GM18951 (cell line): ENCODE data around the gene FSTL4.

Experiments
- POLR2A ChIP-seq: IDR thresholded peaks from 4 replicates; pipeline ENCODE4 v1.6.1; 2011; ENCODE audit warnings: mild to moderate bottlenecking; ENCODE audit not compliant: insufficient read length, insufficient read depth; ENCODE audit errors: extremely low read depth
- in situ Hi-C: fragments of 300-500 bp; cut with MboI; formaldehyde crosslinking; loops from one replicate; pipeline ENCODE4 v1.12.0; 2022; ENCODE audit warnings: low sequenced_read_pairs, mixed read lengths, inconsistent platforms; ENCODE audit not compliant: unreplicated experiment

FSTL4 gene

DNA sequence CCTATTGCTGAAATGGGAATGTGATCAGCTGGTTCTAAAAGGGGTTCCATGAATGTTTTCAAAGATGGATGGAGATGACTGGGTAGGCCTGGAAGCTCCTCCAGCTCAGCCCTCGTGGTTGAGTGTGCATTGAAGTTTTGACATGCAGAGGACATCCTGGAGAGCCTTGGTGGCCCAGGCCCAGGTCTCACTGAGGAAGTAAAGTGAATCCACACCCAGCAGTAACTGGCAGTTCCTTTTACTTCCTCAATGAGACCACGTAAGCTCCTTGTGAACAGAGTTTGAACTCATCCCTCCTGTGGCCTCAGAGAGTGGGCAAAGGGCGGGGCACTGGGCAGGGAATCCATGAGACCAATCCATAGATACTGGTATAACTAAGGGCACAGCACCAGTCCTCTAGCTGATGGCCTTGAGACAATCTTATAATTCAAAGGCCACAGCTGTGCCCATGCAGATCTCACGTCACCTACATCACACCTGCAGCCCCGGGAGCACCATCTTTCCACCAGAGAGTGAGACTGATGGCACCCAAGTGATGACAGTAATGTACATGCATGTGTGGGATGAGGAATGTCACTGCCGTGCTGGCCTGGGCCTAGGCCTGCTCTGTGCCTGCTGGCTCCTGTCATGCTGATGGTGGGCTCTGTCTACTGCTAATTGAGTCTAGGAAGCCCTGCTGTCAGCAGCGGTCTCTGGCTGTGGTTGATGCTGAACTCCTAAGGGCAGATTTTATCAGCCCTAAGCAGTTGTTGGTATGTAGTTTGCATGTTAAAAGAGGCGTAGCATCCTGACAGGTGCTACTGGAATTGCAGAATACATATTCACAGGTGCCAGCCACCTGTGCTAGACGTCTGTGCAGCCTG lies 257.8 kb downstream of the FSTL4 start:
- in situ Hi-C loops, result no loop called here
- no peak for TF ChIP-seq POLR2A

DNA sequence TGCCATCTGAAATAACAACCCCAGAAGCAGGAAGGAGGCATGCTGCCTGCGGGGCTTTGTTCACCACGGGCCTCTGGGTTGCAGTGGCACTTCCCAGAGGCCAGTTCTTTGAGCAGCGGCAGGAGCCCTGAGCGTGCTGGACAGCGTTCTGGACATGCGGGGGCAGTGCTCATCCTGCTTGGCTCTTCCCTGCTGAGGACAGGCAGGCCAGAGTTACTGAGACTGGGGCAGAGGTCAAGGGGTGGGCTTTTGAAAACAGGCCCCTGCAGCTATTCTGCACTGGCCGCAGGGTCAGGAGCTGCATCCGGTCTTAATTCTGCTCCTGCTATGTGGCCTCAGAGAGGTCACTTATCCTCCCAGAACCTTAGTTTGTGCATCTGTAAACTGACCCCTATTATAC lies 258.6 kb downstream of the FSTL4 start:
- TF ChIP-seq POLR2A, result no peak
- in situ Hi-C loops, result no loop called here

- TF ChIP-seq POLR2A, result no peak
- in situ Hi-C loops, result no loop called here
Observed at GRCh38 chr5:133348406-133348805, 263.9 kb downstream of the FSTL4 start.

DNA sequence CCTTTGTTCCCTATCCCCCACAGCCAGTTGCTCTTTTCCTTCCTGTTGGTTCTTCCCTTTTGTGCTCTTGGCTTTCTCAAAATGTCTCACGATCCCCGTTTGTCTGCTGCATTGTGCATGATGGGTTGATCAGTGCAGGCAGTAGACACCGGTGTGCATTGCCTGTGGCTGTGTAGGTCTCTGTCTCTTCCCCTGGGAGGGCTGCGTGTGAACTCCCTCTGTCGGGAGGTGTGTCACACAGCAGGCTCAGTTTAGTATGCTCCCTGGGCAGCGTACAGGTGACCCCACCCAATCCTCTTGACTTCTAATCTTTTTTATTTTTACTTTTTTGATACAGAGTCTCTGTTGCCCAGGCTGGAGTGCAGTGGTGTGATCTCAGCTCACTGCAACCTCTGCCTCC lies 265.3 kb downstream of the FSTL4 start:
- TF ChIP-seq POLR2A, result no peak
- in situ Hi-C loops, result no loop called here

DNA sequence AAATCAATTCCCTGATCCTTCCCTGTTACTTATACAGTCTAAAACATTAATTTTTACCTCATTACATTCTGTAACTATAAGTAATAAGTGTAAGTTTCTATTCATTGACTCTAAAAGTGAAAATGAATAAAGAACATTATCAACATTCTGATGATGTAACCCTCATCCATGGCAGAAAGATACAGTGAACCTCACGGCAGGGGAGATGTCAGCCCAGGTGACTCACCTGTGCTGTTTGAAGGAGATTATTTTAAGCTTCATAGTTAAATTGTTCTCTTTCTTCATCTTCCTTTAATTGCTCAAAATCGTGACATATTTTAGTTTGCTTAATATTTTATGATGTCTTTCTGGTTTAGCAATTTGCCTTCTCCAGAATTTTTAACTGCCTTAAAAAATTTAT lies 268.1 kb downstream of the FSTL4 start:
- TF ChIP-seq POLR2A, result no peak
- in situ Hi-C loops, result no loop called here

DNA sequence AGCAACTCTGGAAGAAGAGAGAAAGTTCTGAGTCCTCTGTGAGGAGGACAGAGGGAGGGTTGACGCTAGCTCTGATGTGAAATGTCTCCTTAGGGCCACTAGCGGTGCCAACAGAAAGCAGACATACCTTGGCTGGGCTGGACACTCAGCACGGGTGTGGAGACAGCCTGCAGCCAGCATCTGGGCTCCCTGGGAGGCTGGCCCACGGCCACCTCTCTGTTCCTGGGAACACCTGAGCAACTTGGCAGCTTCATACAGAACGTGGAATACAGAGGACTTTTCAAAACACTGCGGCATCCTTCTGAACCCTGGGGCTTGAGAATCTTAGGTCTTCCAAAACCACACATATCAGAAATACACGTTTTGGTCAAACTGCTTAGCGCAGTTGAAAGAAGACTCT lies 269.1 kb downstream of the FSTL4 start:
- in situ Hi-C loops, result no loop called here
- TF ChIP-seq POLR2A, result no peak

DNA sequence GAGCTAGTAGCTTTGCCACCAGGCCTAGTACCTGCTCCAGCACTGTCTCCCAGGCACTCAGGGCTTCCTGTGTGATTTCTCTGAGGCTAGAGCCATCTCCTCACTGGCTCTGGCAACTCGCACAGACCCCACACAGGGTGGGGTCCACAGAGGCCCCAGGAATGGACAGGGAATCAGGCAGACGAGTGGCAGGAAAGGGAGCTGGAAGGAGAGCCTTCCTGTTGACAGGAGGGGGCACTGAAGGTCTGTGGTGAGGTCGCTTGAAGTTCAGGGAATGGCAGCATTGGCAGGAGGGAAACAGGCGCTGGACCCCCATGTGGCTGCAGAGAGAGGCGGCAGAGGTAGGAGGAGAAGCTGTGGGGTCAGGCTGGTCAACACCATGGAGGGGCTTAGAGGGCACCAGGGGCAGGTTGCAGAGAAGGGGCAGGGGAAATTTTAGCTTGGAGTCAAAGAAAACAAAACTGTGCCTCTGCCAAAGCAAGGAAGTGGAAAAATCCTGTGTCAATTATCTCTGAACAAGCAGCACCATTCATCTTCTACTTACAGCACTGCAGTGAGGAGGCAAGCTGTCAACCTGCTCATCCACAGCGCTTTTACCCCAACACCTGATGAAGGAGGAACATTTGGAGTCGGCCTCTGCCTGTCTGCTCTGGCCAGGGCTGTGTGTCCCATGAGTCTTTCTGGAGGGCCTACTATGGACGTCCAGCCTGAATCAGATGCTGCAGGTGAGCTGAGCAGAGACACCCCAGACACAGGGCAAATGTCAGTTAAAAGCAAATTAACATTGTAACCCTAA lies 270.2 kb downstream of the FSTL4 start:
- in situ Hi-C loops, result no loop called here

DNA sequence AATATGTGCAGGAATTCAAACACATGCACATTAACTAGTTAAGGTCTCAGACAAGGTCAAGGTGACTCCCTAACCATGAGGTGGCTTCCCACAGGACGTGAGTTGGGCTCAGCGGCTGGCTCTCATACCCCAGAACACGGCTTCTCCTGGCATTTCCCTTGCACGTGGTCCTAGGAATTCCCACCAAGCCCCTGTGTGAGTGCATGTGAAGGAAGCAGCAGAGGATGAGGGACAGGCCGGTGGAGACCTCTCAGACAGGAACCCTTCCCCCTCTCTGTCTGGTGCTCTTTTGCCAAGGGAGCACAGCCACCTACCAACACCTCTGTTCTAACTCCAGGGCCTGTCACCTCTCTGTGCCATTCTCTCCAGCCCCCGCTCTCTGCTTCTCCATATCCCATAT lies 271.0 kb downstream of the FSTL4 start:
- in situ Hi-C loops, result no loop called here
- TF ChIP-seq POLR2A, result no peak

More for the DNA sequence above, 270.2 kb downstream of the FSTL4 start:
- no peak for TF ChIP-seq POLR2A

- TF ChIP-seq POLR2A, result no peak
- in situ Hi-C loops, result no loop called here
Observed at GRCh38 chr5:133340822-133341221, 271.5 kb downstream of the FSTL4 start.

- in situ Hi-C loops, result no loop called here
Observed at GRCh38 chr5:133340002-133340755, 272.2 kb downstream of the FSTL4 start.

DNA sequence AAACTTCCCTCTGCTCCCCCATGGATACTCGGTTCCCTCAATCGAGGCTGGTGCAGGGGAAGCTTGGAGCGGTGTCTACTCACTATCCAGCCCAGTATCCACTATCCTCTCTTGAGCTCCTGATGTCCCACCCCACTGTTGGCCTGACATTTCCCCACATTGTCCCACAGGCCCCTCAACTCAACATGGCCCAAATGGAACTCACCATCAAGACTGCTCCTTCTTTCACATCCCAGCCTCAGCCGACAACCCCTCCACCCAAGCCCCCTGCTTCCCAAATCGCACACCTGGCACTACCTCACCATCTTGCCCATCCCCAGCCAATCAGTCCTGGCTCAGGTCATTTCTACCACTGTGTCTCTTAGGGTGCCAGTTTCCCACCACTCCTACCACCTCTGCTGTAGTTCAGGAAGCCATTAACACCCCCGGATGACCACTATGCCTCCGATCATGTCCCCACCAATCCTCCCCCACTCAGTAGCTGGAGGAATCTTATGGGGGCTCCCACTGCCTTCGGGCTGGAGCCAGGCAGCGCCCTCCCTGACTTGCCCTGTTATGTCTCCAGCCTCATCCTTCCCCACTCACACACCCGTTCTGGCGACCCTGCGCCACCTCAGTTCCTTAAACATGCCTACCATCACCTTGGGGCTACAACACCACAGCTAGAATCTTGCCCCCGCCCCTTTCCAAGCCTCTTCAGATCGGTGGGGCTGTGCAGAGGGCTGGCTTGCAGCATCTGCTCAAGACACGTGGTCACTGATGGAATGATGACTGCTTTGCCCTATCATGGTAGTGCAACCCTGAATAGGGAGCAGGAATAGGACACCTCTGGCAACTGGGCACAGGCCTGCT lies 273.6 kb downstream of the FSTL4 start:
- TF ChIP-seq POLR2A, result no peak
- in situ Hi-C loops, result no loop called here

More at GRCh38 chr5:133340002-133340755, 272.2 kb downstream of the FSTL4 start:
- no peak for TF ChIP-seq POLR2A

DNA sequence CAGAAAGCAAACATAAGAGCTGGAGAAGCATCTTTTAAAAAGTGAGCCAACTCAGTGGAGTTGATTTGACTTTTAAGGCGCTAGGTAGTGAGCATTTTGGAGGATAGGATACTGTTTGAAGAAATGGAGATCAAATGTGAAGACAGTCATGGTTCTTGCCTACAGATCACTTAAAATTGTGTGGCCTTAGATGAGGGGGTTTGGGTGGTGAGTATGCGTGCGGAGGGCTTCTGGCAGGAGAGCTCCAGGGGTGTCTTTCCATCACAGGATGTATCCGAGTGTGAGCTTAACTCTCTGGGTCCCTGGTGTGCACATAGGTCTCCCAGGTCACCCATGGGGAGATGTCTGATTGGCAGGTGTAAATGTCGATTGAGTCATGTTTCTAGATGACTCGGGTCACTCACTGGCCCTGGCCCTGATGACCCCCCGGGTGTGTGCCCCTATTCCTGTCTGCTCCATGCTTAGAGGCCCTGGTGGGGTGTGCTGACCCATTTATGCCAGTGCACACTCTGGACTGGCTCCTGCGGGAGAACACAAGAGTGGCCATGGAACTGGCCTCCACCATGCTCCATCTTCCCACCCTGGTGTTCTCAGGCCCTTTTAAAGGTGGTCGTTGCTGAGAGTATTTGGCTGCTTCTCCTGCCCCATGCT lies 274.4 kb downstream of the FSTL4 start:
- TF ChIP-seq POLR2A, result no peak
- in situ Hi-C loops, result no loop called here

- in situ Hi-C loops, result no loop called here
Observed at GRCh38 chr5:133336969-133337410, 275.4 kb downstream of the FSTL4 start.

More at GRCh38 chr5:133336969-133337410, 275.4 kb downstream of the FSTL4 start:
- no peak for TF ChIP-seq POLR2A
